HG02885 (cell line): Measurements from ENCODE around the gene MEDAG.

Experiments
- ATAC-seq: cut with Tn5 transposase; IDR thresholded peaks from one replicate; pipeline ENCODE4 v1.9.1; 2021; ENCODE audit warnings: mild to moderate bottlenecking; ENCODE audit not compliant: unreplicated experiment, poor library complexity

Gene MEDAG

GRCh38 chr13:30872276-30872594 lies 33.8 kb upstream of the MEDAG start:
- ATAC-seq = no peak

DNA sequence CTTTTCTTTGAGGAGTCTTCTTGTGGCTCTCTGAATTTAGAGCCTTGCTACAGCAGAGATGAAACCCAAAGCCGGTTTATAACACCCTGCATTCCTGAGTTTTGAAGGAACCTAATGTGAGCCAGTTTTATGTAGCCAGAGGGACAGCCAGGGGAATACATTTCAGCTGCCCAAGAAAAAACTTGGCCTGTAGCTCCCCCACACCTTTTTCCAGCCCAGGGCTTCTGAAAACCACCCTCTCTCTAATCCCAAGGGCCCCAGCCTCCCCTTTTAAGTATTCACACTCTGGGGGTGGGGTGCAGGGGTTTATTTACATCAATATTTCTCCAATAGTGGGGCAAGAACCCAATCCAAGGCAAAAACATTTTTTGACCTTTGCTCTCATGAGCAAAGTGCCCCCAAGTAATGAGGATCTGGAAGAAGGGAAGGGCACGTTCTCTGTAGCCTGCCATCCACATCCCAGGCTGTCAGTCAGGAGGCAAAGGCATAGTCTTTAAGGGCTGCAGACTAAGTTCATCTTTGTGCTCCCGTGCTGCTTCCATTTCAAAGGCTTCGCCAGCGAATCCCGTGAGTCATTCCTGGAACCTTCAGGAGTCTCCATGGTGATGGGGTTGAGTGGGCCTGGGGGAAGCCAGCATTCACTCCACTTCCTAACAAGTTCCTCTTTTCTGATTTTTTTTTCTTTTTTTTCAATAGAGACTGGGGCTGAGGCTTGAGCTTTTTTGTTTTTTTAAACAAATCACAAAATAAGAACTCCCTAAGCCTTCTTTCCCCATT lies 33.2 kb upstream of the MEDAG start:
- ATAC-seq = no peak

- ATAC-seq = no peak
Observed at GRCh38 chr13:30873499-30873898, 32.6 kb upstream of the MEDAG start.

- ATAC-seq = no peak
Observed at GRCh38 chr13:30874111-30874510, 32.0 kb upstream of the MEDAG start.

- no peak for ATAC-seq
Observed at GRCh38 chr13:30874561-30874960, 31.5 kb upstream of the MEDAG start.

DNA sequence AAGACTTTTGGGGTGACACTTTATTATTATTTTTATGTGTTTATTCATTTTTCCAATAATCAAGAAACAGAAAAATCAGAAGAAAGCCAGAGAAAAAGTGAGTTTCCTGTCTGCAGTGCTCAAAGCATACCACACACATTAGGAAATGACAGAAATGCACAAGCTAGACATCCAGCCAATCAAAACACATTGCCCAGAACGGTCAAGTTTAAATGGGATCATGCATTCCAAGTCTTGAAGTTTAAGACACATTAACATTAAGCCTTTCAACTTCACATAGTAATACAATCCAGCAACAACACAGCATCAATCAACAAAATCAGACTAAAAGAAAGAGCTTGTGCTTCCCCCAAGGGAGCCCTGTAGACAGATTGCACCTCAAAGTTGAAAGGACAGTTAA lies 28.7 kb upstream of the MEDAG start:
- ATAC-seq = no peak

DNA sequence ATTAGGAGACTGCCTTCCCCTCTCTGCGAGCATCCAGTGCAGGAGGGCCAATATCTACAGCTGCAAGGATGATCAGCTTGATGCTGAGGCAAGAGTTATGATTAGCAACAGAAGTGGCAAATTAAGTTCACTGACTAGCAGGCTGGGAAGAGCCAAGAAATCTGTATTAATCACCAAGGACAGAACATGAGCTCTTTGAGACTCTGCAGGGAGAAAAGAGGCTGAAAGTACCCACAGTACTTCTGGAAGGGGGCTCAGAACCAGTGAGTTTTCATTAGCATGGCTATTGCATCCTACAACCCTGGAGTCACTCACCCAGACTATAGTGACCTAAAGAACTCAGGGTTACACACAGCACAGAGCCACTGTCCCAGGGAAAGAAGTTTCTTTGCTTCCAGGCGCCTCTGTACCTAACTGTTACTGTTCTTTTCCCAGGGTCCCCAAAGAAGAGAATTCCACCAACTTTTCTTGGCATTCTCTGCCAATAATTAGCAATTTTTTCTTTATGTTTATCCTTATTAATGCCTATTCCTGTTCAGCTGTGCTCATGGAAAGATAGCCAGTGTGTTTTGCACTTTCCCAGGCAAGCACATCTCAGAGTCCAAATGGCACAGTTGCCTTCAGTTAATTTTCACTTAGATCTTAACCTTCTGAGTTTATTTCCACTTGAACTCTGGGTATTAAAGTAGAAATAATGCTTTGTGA lies 25.8 kb upstream of the MEDAG start:
- ATAC-seq = no peak

- no peak for ATAC-seq
Observed at GRCh38 chr13:30880856-30881155, 25.3 kb upstream of the MEDAG start.

- ATAC-seq = no peak
Observed at GRCh38 chr13:30881191-30881651, 24.9 kb upstream of the MEDAG start.

GRCh38 chr13:30882026-30882850 lies 23.8 kb upstream of the MEDAG start:
- no peak for ATAC-seq

GRCh38 chr13:30882996-30883766 lies 22.9 kb upstream of the MEDAG start:
- no peak for ATAC-seq

- ATAC-seq = no peak
Observed at GRCh38 chr13:30884543-30884942, 21.5 kb upstream of the MEDAG start.

DNA sequence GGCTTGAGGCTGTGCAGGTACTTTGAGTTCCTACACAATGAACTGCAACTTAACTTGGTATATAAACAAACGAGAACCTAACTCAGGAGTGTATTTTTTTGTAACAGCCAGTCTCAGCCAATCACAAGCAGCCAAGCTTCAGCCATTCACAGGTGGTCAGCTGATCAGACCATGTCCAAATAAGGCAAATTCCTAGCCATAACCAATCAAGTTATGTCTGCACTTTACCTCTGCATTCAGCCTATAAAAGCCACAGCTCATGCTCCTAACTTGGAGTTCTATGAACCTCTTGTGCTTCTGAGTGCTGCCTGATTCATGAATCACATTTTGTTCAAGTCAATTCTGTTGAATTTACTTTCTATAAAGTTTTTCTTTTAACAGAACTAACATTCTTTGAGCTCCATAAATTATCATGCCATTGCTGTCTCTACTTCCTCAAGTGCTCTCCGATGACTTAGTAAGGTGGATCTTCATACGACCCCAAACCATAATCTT lies 16.8 kb upstream of the MEDAG start:
- no peak for ATAC-seq

GRCh38 chr13:30892966-30893365 lies 13.1 kb upstream of the MEDAG start:
- no peak for ATAC-seq

DNA sequence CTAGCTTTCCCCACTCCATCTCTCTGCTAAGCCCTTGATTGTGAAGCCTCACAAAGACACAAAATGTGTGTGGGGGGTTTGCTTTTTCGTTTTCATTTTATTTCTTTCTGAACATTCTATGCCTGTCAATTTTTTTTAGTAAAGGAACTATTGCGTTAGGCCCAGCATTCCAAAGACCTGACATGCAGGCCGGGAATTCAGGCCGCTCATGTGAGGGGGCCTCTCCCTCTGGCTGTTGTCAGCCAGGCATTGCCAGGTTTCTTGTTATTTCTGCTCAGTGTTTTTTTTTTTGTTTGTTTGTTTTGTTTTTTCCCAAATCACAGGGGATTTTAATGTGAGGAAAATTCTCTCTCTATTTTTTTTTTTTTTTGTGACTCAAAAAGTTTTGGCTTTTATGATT lies 10.3 kb upstream of the MEDAG start:
- ATAC-seq = no peak

- ATAC-seq = no peak
Observed at GRCh38 chr13:30898070-30898469, 8.0 kb upstream of the MEDAG start.

GRCh38 chr13:30898678-30899241 lies 7.3 kb upstream of the MEDAG start:
- no peak for ATAC-seq

DNA sequence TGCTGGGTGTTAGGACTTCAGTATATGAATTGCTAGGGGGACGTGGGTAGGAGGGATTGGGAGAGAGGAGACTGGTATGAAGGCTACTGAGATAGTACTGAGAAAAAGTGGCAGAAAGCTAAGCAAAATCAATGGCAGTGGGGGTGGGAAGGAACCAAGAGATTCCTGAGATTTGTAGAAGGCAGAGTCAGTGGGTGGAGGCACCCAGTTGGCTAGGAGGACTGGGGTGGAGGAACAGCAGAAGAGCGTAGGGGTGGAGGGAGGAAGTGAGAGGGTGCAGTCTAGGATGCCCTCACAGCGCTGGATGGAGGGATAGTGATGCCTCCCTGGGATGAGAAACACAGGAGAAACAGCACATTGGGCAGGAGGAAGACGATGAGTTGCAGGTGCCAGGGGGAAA lies 5.6 kb upstream of the MEDAG start:
- ATAC-seq = no peak

GRCh38 chr13:30900952-30901749 lies 4.9 kb upstream of the MEDAG start:
- ATAC-seq = no peak
